HL-60 (cell line): ENCODE measurements around the gene TMEM235.

ENCODE experiments used
- CTCF ChIP-seq: IDR thresholded peaks from one replicate; pipeline ENCODE4 v1.5.1; 2011; ENCODE audit warnings: low read length, control low read depth, inconsistent platforms; ENCODE audit not compliant: insufficient read depth
- POLR2AphosphoS5 ChIP-seq: IDR thresholded peaks from 2 replicates; pipeline ENCODE4 v1.6.1; 2012; ENCODE audit warnings: low read depth

GRCh38 chr17:78205124-78205775 is 26.2 kb upstream of the TMEM235 start:
- TF ChIP-seq CTCF (no peak), POLR2AphosphoS5 (no peak)
